ENCODE measurements around the gene RHCG.
A peak's percentile ranks its signal among the peaks of the same experiment; 100 is the strongest.
"Not testable (repeated sequence)": the region's sequence is repeated elsewhere in the genome, so short reads cannot be mapped to it uniquely, and the experiment has no call there.

RHCG gene

DNA sequence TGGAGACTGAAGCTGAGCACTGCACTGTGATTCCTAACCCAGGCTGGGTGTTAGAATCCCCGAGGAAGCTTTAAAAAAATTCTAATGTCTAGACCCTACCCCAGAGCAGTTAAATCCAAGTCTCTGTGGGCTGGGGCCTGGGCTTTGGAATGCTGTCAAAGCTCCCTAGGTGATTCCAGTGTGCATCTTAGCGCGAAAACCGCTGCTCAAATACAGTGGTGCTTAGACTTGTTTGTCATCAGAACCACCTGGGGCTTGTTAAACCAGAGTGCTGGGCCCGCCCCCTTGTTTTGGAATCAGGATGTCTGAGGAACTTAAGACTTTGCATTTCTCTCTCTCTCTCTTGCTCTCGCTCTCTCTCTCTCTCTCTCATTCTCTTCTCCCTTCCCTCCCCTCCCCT lies 20.7 kb downstream of the RHCG start:
- no peak for DNase-seq

DNA sequence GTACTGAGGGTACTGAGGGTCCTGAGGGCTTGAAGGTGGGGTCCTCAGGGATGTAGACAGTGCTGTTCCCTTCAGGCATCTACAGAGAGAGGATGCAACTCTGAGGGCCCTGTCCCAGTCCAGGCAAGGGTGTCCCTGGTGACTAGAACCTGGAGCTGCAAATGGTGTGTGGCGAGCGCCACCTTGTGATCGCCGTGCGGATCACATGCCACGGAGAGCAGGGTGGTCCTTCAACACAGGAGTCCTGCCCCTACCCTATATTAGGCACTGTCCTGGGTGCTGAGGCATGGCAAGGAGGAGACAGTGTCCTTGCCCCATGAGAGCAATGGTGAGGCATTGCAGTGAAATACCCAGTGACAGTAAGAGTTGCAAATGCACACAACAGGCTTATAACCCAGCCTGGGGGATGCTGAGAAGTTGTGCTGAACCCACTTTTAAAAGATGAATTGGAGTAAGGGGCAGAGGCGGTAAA lies 23.6 kb downstream of the RHCG start:
- DNase-seq = peak; percentile 53

DNA sequence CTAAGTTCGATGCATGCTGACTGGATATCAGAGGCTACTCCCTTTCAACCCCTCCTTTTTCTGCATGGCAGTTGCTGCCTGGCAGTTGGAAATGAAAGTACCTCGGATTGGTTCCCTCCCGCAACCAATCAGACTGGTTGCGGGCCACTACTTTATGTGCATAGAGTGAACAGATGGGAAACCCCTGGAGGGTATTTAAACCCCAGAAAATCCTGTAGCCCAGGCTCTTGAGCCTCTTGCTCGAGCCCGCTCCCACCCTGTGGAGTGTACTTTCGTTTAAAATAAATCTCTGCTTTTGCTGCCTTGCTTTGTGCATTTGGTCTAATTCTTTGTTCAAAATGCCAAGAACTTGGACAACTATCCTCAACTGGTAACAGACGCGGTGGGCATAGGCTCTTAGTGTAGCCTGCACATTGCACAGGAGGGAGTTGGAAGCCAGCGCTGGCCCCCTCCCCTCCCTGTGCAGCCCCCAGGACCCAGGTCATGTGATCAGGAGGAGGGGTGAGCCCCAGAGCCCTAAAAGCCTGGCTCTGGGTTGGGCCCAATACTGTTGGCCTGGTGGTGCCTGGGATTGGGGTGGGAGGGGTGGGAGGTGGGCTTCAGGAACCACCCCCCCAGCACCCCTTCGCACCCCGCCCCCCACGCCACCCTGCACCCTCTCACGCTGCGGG lies 26.8 kb downstream of the RHCG start:
- peak; percentile 86 for DNase-seq

DNA sequence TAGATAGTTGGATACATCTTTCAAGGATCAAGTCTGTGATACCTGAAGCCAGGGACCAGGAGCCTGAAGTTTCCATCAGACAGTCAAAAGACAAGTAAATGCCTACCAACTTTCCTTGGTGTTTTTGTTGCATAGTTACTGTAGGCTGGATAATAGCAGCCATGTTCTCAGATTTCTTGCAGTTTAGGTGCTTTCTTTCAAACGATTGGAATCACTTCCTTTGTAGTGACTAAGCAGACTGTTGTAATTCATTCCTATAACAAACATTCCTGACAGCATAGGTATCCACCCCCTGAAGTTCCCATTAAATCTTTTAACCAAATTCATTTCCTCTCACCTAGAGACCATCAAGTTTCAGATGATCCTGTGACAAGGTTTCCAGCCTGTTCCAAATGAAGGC lies 27.6 kb downstream of the RHCG start:
- not testable (repeated sequence) for DNase-seq

DNA sequence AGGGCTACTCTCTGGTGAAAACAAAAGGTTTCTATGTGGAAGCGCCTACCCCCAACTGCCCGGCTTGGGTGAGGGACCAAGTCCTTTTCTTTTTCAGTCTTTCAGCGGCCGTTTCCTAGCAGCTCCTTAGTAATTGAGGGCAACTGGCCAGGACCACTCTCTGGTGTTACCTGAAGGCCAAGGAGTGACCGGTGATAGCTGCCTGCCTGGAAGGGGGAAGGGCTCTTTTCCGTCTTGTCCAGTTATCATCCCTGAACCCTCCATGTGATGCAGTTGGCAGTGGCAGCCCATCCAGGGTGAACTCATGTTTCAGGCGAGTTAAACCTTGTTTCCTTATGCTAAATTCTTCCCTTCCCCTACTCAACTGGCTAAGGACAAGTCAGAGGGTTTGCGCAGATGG lies 33.3 kb downstream of the RHCG start:
- no peak for DNase-seq

DNA sequence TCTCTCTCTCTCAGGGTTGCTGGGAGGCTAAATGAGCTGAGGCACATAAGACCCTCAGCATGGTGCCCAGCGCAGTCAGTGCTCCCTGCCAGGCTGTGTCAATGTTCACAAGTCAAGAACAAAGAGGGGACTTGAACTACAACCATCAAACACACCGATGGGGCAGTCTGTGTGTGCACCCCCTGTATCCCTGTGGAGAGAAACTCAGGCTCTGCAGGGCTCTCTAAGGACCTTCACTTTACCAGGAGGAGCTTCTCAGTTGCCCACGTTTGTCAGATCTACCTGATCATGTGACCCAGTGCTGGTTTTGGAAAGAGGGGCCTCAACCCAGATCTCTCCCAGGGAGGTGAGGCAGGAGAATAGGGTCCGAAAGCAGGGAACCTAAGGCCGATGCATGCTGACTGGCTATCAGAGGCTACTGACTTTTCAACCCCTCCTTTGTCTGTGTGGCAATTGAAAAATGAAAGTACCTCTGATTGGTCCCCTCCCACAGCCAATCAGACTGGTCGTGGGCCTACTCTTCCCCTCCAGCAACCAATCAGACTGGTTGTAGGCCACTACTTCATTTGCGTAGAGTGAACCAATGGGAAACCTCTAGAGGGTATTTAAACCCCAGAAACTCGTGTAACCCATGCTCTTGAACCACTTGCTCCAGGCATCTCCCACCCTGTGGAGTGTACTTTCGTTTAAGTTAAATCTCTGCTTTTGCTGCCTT lies 34.0 kb downstream of the RHCG start:
- no peak for DNase-seq

DNA sequence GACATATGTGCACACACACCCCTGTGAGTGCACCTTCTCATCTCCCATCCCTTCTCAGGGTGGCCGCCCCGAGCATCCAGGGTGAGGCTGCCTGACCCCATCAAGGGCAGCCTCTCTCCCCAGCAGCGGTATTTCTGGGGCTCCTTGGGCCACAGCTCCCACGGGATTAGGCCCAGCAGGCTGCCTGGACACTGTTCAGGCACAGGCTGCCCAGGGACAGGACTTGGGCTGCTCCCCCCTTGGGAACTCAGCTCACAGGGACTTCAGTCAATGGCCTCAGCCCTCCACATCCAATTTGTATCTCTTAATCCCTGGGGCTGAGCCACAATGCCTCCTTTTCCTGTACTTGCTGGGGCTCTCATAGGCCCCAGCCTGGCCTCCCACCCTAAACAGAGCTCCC lies 35.0 kb downstream of the RHCG start:
- no peak for DNase-seq

DNA sequence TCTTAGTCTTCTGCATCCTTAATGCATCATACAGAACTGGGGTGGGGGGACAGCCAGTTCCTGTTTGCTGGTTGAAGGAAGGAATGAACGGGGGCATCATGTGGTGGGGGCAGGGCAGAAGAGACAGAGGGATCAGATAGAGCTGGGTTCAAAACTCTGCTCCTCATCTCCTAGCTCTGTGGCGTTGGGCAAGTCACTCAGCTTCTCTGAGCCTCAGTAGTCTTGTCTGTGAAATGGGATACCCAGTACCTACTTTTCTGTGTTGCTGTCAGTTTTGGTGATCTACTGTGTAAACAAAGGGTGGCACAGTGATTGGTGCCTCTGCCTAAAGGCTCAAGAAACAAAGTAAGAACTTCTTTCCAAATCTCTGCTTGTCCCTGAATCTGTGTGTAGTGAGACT lies 36.3 kb downstream of the RHCG start:
- DNase-seq = no peak

DNA sequence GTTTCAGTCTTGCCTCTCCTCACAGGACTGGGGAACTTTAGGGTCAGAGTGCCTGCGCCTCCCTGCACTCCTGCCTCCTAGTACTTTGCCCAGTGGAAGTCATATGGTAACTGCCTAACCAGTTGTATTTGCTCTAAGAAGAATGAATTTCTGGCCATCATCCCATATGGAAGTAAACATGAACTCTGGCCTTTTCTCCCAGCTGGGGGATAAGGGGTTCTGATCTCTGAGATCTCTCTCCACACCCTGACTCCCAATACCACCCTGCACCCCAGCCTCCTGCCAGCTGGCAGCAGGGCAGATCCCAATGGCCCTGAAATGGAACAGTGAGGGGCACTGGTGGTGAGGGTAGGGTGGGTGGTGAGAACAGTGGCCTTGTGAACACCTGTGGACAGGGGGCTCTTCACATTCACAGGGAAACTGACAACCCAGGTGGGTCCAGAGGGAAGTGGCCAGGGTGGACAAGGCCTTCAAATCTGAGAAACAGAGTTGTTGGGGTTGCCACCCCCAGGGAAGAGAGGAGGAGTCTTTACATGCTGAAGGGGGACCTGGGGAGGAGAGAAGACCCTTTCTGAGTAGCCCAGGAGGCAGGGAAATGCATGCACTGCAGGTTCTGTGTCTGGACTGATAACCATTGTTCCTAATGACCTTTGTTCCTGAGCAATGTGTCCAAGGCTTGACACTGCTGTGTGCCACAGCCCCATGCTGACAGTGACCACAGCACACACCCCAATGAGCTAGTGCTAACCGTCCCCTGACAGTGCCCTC lies 36.9 kb downstream of the RHCG start:
- no peak for DNase-seq

DNA sequence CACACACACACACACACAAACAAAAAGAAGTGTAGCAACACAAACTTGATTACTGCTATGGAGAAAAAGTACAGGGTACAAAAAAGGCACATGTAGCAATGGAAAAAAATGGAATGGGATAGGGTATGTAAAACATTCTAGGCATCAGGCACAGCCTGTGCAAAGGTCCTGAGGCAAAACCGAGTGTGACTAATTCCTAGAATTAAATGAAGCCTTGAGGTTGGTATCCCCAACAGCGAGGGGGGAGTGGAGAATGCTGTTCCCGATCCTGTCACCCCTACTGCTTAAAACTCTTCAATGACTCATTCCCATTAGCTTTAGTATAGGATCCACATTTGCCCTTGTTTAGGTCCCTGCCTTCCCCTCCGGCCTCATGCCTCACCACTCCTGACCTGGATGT lies 37.9 kb downstream of the RHCG start:
- DNase-seq = no peak

DNA sequence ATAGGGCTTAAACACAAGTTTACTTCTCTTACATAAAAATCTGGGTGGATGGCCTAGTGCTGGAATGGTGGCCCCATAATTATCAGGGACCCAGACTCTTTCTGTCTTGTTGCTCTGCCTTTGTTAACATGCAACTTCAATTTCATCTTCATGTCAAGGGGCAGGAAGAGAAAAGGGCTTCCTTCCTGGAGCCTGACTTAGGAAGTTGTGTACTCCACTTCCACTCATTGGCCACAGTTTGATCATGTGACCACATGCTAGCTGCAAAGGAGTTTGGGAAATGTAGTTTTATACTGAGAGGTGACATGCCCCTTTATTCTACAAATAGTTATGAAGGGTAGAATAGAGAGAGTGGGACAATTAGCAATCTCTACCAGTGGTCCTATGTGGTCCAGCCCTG lies 39.3 kb downstream of the RHCG start:
- no peak for DNase-seq

DNA sequence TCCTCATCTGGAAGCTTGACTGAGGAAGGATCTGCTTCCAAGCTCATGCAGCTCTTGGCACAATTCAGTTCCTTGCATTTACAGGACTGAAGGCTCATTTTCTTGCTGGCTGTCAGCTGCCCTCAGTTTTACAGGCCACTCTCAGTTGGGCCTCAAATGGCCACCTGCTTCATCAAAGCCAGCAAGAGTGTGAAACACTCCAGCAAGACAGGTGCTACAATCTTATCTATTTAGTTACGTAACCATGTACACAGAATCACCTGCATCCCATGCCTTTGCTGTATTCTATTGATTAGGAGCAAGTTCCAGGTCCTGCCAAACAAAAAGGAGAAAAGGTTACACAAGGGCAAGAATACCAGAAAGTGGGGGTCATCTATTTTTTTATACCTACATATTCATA lies 40.8 kb downstream of the RHCG start:
- no peak for DNase-seq

DNA sequence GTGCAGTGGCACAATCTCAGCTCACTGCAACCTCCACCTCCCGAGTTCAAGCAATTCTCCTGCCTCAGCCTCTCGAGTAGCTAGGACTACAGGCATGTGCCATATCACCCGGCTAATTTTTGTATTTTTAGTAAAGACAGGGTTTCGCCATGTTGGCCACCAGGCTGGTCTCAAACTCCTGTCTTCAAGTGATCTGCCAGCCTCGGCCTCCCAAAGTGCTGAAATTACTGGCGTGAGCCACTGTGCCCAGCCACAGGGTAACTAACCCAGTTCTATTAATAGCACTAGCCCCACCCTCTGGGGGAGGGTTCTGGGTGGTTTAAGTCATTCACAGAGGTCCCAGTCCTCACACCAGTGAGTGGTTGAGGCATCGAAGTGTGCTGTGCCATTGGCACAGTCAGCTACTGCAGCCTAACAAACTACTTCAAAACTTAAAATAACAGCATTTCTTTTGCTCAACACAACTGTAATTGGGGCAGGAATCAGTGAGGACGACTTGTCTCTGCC lies 44.0 kb downstream of the RHCG start:
- DNase-seq = no peak

DNA sequence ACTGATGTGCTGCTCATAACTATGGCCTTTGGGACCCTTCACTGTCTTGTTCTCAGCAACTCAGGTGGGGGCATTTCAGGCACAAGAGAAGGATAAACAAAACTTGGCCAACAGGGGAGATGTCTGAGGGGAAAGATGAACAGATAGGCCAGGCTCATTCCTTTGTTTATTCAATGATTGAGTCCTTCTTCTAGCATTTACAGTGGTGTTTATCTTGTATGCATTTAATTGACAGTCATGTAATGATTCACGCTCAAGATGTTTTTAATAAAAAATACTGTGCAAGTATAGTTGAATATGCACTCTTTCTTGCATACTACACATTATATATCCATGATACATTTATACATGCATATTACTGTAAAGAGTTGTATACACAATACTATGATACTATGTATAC lies 44.5 kb downstream of the RHCG start:
- no peak for DNase-seq

DNA sequence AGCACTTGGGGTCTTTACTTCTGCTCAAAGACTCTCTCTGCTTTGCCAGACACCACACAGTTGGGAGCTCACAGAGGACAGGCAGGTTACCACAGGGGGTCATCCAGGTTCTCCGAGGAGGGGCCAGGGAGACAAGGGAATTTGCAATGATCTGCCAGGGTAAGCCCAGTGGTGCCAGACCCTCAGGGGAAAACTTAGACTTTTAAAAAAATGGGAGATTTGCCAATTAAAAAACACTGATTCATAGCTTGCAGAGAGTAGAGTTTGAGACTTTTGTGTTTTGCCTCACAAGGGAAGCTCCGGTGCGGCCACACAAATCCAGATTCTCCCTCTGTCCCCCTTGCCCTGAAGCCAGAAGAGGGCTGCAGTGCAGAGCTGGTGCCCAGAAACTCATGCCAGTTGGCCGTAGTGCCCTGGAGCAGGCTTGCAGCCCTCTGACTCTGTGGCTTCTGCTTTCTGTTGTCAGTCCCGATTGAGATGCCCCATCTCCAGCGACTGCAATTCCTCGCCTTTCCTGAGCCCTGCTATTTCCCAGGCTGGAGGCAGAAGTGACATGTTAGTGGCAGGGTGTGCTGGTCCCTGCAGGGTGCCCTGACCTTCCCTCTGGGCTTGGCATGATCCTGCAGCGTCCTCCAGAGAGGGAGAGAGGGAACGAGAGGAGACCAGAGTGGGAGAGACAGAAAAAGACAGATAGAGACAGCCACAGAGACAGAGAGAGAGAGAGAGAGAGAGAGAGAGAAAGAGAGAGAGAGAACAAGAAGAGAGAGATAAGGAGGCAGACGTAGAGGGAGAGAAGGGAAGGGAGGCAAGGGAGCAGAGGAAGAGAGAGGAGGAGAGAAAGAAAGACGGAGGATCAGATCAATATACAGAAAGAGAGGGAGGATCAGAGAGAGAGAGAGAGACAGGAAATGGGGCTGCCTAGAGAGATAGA lies 46.0 kb downstream of the RHCG start:
- DNase-seq = no peak

DNA sequence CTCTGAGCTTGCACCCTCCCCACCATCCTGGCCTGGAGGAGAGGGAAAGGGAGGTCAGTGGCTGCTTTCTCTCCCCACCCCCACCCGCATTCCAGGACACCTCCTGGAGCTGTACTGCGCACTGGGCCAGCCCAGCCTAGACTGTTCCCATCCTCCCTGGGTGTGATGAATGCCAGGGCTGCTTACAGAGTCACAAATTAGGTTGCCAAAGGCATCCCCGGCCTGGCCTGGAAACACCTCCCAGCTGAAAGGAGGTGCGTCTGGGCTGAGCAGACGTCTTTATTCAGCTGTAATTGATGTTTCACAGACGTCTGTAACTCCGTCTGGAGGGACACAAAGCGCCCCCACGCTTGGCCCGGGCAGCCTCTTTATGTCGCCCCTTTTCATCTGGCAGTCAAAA lies 47.6 kb downstream of the RHCG start:
- DNase-seq = no peak

DNA sequence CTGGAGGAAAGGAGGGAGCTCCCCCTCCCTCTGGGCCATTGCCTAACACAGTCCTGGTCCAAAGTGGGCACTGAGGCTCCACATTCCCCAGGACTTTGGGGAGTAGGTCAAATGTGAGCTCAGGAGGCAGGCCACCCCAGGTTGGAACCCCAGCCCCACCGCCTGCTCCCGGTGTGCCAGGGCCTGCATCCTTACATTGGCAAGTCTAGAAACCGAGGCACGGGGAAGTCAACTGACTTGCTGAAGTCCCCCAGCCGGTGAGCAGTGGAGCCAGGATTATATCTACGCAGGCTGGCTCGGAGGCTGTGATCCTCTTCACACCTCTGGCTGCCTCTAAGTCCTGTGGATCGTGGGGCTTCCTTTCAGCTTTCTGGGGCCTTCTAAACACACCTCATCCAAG lies 48.7 kb downstream of the RHCG start:
- no peak for DNase-seq

DNA sequence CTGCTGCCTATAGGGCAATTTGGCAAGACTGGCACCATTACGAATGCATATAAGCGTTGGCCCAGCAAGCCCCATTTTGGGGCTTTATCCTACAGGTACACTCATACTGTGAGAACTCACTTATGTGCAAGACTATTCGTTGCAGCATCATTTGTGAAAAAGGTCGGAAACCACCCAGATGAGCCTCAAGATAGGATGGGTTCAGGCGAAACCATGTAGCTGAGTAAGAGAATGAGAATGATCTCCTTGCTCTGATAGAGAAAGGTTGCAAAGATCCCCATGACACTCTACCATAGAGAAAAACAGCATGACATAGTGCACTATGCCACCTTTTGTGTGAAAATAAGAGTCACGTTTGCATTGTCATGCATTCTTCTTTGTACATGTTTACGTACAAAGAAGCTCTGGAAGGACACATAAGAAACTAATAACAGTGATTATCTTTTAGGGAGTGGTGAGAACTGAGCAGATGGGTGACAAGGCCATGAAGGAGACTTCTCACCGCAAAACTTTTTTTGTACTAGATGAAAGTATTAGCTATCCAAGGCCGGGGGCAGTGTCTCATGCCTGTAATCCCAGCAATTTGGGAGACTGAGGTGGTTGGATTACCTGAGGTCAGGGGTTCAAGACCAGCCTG lies 50.0 kb downstream of the RHCG start:
- no peak for DNase-seq

DNA sequence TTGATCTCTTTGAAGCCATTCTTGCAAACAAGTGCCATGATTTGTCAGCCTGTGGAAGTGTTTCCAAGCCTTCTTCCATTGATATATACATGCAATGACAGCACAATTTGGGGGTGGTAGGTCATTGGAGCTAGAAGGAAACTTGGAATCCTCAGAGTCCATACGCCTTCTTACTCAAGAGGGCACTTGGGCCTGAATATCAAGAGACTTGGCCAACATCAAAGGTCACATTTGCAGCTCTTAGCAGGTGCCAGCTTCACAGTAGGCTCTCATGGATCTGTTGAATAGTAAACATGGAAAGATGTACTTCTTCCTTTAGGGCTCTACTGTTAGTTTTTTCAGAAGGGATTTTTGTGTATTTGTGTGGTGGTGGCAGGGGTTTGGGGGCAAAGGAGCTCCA lies 50.9 kb downstream of the RHCG start:
- DNase-seq = no peak

DNA sequence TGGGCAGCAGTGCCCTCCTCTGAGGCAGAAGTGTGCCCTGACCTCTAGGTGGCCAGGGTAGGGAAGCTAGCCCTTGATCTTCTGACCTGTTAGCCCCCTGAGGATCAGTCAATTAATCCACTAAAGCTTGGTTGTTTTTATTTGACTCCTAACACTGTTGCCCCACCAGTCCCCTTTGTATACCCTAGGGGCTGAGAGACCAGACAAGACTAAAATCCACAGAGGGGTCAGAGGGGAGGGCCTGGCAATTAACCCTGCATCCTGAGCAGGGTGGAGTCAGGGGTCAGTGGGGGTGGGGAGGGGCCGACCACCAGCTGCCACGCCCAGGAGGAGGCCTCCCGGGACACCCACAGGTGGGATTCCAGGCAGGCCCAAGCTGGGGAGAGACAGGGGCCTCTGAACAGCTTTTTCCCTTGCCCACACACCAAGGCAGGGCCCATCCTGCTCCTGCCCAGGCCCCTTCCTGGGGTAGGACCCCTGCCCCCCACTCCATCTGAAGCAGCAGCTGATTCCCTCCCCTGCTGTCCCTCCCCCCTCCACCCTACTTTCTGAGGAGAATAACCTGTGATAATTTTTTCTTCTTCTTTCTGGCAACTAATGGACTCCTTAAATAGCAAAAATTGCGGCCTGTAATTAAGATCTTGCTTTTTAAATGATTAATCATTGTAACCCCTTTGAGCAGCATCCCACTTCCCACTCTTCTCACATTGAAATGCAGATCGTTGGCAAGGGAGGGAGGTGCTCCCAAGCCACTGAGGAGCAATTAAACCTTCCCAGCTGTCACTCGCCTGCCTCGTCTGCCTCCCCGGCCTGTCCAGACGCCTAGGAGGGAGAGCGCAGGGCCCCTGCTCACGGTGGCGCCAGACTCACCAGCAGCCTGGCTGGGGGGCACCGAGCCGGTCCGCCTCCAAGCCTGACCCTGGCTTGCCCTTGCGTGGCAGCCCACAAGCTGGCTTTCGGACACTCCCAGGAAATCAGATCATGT lies 51.9 kb downstream of the RHCG start:
- peak; percentile 64 for DNase-seq

DNA sequence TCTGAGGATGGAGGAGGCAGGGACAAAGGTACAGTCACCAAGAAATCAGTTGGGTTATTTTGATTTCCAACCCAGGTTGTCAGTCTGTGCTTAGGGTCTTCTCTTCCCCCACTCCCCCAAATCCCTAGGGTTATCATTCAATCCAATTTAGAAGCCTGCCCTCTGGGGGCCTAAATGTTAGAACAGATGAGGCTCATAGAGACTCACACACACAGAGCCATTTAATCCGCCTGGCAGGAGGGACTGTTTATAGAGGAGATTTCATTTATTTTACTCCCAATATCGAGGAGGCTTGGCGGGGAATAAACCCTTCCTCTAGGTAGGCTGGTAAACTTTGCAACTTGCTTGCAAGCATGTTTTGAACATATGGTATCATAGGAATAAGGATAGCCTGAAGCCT lies 52.8 kb downstream of the RHCG start:
- peak; percentile 34 for DNase-seq
